HCT116 (cell line): ENCODE results near the gene ZFR.

Source experiments
- POLR2A ChIP-seq: IDR thresholded peaks from 2 replicates; pipeline ENCODE4 v1.7.0; 2011; ENCODE audit warnings: borderline replicate concordance; ENCODE audit not compliant: insufficient read depth, insufficient read length; ENCODE audit errors: extremely low read depth
- POLR2AphosphoS5 ChIP-seq: IDR thresholded peaks from 2 replicates; pipeline ENCODE4 v1.6.1; 2011; ENCODE audit warnings: mild to moderate bottlenecking, low read depth, low read length, moderate library complexity
- TF ChIP-seq, protein P1 (sequence below), 3 experiments: fragments of 200-600 bp in 1 of 3; sonication (generic) in 1 of 3; IDR thresholded peaks in 2 of 3; conservative IDR thresholded peaks in 1 of 3; 2 replicates each; pipeline ENCODE4 v1.5.1; 2012 to 2017; ENCODE audit warnings: low read depth in 2 of 3, low read length in 2 of 3, antibody characterized with exemption in 1 of 3, borderline replicate concordance in 1 of 3, control low read depth in 1 of 3, mild to moderate bottlenecking in 1 of 3, mixed read lengths in 1 of 3, mixed run types in 1 of 3, moderate library complexity in 1 of 3; ENCODE audit not compliant: insufficient read depth in 1 of 3
- TF ChIP-seq, protein P2 (sequence below): IDR thresholded peaks from 2 replicates; pipeline ENCODE4 v1.6.1; 2012

GRCh38 chr5:32326216-32326772, 118.2 kb downstream of the ZFR start:
- no peak for TF ChIP-seq POLR2AphosphoS5
- TF ChIP-seq, protein P1, sequence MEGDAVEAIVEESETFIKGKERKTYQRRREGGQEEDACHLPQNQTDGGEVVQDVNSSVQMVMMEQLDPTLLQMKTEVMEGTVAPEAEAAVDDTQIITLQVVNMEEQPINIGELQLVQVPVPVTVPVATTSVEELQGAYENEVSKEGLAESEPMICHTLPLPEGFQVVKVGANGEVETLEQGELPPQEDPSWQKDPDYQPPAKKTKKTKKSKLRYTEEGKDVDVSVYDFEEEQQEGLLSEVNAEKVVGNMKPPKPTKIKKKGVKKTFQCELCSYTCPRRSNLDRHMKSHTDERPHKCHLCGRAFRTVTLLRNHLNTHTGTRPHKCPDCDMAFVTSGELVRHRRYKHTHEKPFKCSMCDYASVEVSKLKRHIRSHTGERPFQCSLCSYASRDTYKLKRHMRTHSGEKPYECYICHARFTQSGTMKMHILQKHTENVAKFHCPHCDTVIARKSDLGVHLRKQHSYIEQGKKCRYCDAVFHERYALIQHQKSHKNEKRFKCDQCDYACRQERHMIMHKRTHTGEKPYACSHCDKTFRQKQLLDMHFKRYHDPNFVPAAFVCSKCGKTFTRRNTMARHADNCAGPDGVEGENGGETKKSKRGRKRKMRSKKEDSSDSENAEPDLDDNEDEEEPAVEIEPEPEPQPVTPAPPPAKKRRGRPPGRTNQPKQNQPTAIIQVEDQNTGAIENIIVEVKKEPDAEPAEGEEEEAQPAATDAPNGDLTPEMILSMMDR (IDR thresholded peaks at IDR 0.05 in 2 of 3, conservative IDR thresholded peaks at IDR 0.05 in 1 of 3; ENCODE audit: borderline replicate concordance in 1 of 3, insufficient read depth in 1 of 3, low read depth in 2 of 3, low read length in 2 of 3), result no peak
- TF ChIP-seq, protein P2, sequence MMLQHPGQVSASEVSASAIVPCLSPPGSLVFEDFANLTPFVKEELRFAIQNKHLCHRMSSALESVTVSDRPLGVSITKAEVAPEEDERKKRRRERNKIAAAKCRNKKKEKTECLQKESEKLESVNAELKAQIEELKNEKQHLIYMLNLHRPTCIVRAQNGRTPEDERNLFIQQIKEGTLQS, result no peak
- TF ChIP-seq POLR2A, result no peak
